TTC549 (cell line): ENCODE results near the gene TMEM187.

Experiments
- FAIRE-seq: peaks from 2 replicates; lab custom pipeline; 2012; peaks lifted over from hg19 to GRCh38; lab: Jason Lieb, UNC

Gene TMEM187

GRCh38 chrX:153972368-153973126 is at the start of gene TMEM187:
Gene TMEM187 (plus strand): TSS chrX:153972754. CDS start chrX:153982063, 9,309 bp downstream.
- no peak for FAIRE-seq

DNA sequence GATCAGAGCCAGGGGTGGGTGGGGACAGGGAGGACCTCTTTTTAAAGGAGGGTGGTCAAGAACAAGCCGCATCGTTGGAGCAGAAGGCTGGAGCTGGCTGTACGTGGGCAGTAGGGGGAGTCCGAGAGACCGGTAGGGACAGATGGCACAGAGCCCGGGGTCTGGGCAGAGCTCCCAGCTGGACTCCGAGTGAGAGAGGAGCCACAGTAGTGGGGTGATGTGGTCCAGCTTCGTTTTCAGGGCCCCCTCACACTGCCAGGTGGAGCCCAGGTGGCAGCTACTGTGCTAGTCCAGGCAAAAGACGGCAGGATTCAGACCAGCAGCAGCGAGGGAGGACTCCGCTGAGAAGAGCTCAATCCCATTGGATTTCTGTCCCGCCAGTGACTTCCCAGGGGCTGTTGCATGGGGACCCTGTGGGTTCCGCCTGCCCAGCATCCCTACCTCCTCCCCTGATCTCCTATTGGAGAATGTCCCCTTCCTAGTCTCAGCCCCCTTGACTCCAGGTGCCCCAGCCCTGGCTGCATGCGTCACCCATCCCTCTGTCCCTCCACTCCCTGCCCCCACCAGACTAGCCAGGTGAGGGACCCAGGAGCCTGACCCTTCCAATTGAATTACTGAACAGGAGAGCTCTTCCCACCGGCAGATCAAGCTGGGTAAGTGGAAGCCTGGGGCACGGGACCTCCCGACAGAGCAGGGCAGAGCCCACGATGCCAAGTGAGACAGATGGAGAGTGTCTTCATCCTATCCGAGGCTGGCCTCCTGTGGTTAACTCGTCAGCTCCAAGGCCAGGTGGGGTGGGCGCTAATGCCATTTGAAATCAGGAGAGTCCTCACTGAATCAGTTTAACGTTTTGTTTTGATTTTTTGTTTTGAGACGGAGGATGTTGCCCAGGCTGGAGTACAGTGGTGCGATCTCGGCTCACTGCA is 49.4 kb upstream of the TMEM187 start:
- no peak for FAIRE-seq

GRCh38 chrX:153924149-153924861 is 48.2 kb upstream of the TMEM187 start:
- no peak for FAIRE-seq

DNA sequence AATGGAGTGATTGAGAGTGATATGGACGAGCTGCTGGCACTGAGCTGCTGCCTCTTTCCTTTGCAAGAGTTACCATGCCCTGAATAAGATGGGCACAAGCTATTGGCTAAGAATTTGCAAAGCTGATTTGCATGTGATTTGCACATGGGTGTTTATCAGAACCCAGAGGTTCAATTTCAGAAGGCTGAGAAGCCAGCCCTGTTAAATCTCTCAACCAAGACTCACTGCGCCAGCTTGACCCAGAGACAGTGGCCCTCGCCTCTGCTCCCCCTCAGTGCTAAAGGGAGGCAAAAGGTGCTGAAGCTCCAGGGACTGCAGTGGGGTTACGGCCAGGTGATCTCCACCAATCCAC is 47.2 kb upstream of the TMEM187 start:
- FAIRE-seq: no peak

DNA sequence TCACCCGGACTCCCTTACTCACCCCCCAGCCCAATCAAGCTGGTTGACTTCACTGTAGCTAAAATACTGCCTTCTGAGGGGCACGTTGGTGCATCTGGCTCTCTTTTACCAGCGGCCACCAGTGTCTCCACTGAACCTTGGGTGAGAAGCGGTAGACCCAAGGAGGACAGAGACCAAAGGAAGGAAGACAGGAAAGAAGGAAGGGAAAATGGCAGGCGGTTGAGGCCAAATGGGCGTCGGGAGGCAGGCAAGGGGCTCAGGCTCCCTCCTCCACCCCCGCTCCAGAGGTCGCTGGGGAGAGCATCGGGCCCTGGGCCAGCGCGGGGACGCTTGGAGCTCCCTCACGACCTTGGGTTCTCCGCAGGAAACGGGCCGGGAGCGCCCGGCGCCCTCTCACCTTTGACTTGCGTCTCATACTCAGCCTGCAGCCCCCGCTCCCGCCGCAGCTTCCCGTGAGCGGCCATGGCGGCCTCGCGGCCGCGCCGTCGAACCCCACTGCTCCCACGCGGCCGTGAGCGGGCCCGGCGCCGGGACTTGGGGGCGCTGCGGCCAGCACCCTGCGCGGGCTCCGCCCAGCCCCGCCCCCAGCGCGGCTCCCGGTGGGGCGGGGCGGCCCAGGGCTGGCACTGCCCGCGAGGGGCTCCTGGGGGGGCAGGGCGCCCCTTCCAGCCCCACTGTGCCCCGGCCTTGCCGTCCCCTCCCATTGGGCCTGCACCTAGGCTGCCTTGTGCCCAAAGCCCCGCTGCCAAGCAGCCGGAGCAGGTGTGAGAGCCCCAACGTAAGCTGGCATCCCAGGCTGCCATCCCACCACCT is 46.6 kb upstream of the TMEM187 start, which contains the start of gene ARHGAP4:
Gene ARHGAP4 (minus strand): TSS at position 526 of the 813 bp plus-strand sequence. CDS start 62 bp downstream, at position 464.
- FAIRE-seq: no peak

DNA sequence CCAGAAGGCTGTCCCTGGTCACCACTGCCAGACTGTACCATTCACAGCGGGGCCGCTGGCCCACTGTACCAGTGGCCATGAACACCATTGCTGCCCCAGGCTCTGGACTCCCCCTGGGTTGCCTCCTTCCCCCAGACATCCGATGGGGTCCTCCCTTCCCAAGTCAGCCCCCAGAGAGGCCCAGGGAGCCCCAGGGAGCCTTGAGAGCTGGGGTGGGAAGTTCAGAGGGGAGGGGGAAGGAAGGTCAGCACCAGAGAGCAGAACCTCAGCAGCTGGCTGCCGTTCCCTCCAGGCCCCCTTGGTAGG is 46.0 kb upstream of the TMEM187 start:
- FAIRE-seq: no peak

DNA sequence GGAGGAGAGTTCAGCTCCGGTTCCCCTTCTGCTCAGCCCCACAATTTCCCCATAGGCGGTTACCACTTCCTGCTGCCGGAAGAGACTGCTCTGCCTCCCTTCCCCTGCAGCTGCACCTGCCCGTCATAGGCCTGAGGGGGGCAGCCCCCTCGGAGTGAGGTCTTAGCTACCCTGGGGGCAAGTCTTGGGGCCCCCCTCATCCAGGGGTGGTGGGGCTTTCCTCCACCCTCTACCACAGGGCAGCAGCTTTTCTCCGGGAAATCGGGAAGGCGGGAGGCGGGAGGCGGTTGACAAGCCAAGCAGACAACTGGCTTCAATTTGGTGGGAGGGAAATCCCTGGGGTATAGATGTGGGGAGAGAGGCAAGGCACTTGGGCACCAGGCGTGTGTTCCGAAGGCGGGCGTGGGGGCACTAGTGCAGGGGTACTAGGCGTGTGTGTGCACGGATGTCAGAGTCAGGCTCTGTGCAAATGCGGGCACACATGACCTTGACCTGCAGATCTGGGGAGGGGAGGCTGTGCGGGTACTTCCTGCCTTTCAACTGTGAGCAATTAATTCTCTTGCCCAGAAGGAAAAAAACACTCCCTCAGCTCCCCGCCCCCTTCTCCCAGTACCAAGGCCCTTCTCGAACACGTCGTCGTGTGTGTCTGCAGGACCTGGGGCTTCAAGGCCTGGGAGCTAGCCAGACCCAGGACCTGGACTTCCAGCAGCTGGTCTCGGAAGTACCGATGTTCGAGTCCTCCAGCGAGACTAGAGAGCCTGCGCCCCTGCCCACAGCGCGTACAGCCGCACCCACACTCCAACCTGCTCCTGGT is 45.5 kb upstream of the TMEM187 start:
- no peak for FAIRE-seq

DNA sequence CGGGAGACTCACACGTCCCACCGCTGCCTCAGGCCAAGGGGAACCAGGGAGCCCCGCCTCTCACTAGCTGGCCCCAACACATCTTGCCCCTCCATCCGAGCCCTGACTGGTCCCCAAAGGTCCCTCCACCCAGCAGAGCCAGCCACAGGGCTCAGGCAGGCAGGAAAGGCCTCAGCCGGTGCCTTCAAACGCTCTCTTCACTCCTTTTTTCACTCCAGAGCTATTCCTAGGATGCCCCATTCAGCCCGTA is 45.0 kb upstream of the TMEM187 start:
- FAIRE-seq: no peak

GRCh38 chrX:153927922-153928760 is 44.4 kb upstream of the TMEM187 start:
- peak; percentile 84 for FAIRE-seq

DNA sequence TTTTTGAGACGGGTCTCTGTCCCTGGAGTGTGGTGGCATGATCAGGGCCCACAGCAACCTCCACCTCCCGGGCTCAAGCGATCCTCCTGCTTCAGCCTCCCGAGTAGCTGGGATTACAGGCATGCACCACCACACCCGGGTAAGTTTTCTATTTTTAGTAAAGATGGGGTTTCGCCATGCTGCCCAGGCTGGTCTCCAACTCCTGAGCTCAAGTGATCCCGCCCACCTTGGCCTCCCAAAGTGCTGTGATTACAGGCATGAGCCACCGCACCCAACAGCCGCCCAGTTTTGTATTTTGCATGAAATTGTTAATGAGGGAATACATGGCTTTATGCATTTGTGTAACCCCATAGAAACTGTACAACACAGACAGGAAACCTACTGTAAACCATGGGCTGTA is 43.7 kb upstream of the TMEM187 start:
- no peak for FAIRE-seq

- FAIRE-seq: no peak
These were observed 43.0 kb upstream of the TMEM187 start for GRCh38 chrX:153929576-153929975.

- no peak for FAIRE-seq
These were observed 42.3 kb upstream of the TMEM187 start for GRCh38 chrX:153930011-153930910.

DNA sequence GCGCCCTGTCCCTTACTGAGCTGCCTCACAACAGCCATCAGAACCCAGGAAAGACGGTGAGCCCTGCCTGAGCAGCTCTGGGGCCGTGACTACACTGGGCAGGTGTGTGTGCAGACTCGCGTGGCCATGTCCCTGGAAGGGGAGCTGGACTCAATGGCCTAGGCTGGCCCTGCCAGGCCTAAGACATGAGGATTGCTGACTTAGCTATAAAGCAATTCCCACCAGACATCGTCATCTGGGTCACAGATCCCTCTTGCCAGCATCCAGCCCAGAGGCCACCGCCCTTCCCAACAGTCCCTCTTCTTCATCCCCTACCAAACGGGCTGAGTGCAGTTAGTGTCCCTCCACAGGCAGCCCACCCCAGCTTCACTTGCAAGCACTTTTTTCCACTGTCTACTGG is 41.4 kb upstream of the TMEM187 start:
- no peak for FAIRE-seq

DNA sequence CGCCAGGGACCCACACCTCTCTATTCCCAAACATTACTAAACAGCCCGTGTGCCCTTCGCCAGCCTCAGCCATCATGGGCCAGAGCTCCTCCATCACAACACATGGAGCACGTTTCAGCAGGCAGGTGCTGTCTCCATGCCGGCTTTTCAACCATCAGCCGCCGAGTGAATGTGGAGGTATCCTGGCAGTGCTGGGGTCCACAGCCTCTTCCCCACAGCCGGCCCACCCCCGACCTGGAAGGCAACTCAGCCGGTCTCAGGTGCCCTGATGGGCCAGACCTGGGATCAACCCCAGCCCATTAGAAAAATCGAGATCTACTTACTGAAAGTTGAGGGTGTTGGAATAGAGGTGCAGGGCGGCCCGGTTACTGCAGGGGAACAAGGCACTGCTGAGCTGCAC is 40.8 kb upstream of the TMEM187 start:
- FAIRE-seq: no peak

GRCh38 chrX:153932220-153932915 is 40.2 kb upstream of the TMEM187 start:
- FAIRE-seq: no peak

DNA sequence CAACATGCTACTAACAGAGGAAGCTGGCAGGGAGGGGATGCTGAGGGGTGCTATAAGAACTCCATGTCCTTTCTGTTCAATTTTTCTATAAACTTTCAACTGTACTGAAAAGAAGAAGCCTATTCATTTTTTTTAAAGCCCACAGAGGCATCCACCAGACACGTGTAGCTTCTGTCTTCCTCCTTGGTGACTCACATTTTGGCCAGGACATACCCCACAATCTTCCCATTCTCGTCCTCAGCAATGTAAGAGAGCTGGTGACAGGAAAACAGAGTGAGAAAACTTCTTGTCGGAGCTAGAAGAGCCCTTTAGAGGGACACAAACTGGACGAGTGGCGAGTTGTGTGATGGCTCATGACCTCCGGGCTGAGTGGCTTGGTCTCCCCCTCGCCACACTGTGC is 38.8 kb upstream of the TMEM187 start:
- no peak for FAIRE-seq

GRCh38 chrX:153934148-153934761 is 38.3 kb upstream of the TMEM187 start:
- FAIRE-seq: no peak

GRCh38 chrX:153934762-153935325 is 37.7 kb upstream of the TMEM187 start, which contains the start of gene NAA10:
Gene NAA10 (minus strand): TSS chrX:153935037. CDS start chrX:153934904, 133 bp downstream.
- FAIRE-seq: no peak
